Cardiac fibroblast (primary cell): Measurements from ENCODE around the gene MRTFB.

Source experiments
- DNase-seq, 2 donors: peaks; one replicate each; pipeline versions ENCODE4 v3.0.0 to v3.0.0-alpha.2; 2010; ENCODE audit warnings: low read depth in 2 of 2
- H3K4me3 ChIP-seq, 2 donors: replicated peaks in 1 of 2; 1 replicate in 1 of 2; 2 replicates in 1 of 2; pipeline ENCODE4 v1.5.1; 2011; ENCODE audit warnings: low read depth in 2 of 2, low read length in 2 of 2, mild to moderate bottlenecking in 2 of 2, moderate library complexity in 1 of 2
- CTCF ChIP-seq: IDR thresholded peaks from one replicate; pipeline ENCODE4 v1.5.1; 2011; ENCODE audit warnings: low read depth, mild to moderate bottlenecking, low read length, inconsistent platforms

MRTFB gene

GRCh38 chr16:14314116-14314515 lies 243.0 kb downstream of the MRTFB start:
- no peak for TF ChIP-seq CTCF
- DNase-seq = no peak
- H3K4me3 ChIP-seq = no peak overlapping the region

GRCh38 chr16:14315683-14316320 lies 244.7 kb downstream of the MRTFB start:
- TF ChIP-seq CTCF = no peak
- no peak for DNase-seq
- no peak overlapping the region for H3K4me3 ChIP-seq
